ENCODE results near the gene CACNA2D4.
A peak's percentile ranks its signal among the peaks of the same experiment; 100 is the strongest.

Gene CACNA2D4

GRCh38 chr12:1795785-1796514 lies 122.5 kb downstream of the CACNA2D4 start:
- Histone ChIP-seq H3K36me3 (ENCODE audit: control insufficient read depth in 2 of 2, insufficient read depth in 2 of 2, low read length in 2 of 2) (no peaks in the 10 kb centered on the region), H3K4me3 (ENCODE audit: low read length in 2 of 2) (peak overlapping the region; percentile 88 to 90), H3K9me3 (ENCODE audit: control insufficient read depth in 2 of 2, low read length in 2 of 2) (no peaks in the 10 kb centered on the region), H3K4me1 (ENCODE audit: control insufficient read depth in 2 of 2, insufficient read depth in 2 of 2, low read length in 2 of 2) (peaks cover 8 to 15% of the 10 kb centered on the region in 2 donors), H3K9ac (ENCODE audit: low read depth in 1 of 2, low read length in 2 of 2) (peak overlapping the region; percentile 91 to 97), H3K27ac (ENCODE audit: low read depth in 2 of 2, low read length in 2 of 2) (peak overlapping the region; percentile 86 to 95), H3K27me3 (ENCODE audit: control insufficient read depth in 2 of 2, insufficient read depth in 2 of 2, low read length in 2 of 2) (no peaks in the 10 kb centered on the region)

DNA sequence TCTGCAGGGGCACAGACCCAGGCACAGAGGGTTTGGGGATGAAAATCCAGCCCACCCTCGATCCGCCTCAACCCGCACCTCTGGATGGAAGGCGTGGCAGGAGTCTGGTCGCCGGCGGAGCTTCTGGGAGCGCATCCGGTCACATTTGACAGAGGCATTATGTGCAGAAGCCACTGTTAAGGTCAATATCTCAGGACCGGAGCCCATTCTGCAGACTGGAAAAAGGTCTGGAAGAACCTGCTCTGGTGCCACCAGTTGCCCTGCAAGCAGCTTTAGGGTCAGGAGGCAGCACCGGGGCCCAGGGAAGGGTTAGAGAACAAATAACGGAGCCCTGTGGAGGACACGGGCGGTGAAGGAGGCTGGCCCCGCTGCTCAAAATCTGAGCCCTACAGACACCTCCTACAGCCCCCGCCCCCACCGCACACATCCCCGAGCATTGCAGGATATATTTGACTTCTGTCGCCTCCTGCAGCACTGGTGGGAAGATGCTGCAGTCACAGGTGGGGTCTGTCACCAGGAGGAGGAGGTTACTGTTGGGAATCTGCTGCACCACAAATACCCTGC lies 123.1 kb downstream of the CACNA2D4 start:
- H3K4me1 ChIP-seq (ENCODE audit: control insufficient read depth in 2 of 2, insufficient read depth in 2 of 2, low read length in 2 of 2): peaks cover 8 to 15% of the 10 kb centered on the region in 2 donors
- H3K9me3 ChIP-seq (ENCODE audit: control insufficient read depth in 2 of 2, low read length in 2 of 2): no peaks in the 10 kb centered on the region
- H3K4me3 ChIP-seq (ENCODE audit: low read length in 2 of 2): peak overlapping the region; percentile 22 to 55
- peak overlapping the region in 1 of 2 donors; percentile 62 for H3K9ac ChIP-seq (ENCODE audit: low read depth in 1 of 2, low read length in 2 of 2)
- H3K36me3 ChIP-seq (ENCODE audit: control insufficient read depth in 2 of 2, insufficient read depth in 2 of 2, low read length in 2 of 2): no peaks in the 10 kb centered on the region
- H3K27me3 ChIP-seq (ENCODE audit: control insufficient read depth in 2 of 2, insufficient read depth in 2 of 2, low read length in 2 of 2): no peaks in the 10 kb centered on the region
- H3K27ac ChIP-seq (ENCODE audit: low read depth in 2 of 2, low read length in 2 of 2): peak overlapping the region in 1 of 2 donors; percentile 95

DNA sequence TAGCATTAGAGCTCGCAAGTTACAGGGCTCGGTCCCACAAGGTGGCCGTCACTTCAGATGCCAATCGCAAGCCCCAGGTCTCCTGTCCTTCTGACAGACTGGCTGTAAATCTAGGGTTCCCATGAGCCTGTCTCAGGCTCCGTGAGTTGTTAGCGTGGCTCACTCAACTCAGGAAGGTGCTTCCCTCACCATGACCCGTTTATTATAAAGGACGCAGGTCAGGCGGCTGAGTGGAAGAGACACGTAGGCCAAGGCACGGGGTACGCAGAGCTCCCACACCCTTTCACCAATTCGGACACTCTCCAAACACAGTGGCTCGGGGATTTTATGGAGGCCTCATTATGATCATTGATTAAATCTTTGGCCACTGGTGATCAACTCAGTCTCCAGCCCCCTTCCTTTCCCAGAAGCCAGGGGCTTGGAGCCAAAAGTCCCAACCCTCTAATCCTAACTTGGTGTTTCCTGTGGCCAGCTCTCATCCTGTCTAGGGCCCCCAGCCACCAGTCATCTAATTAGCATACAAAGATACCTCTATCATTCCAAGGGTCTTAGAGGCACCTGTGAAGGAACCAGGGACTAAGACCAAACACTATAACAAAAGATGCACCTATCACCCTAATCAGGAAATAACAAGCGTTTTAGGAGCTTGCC lies 123.9 kb downstream of the CACNA2D4 start:
- Histone ChIP-seq H3K9ac (ENCODE audit: low read depth in 1 of 2, low read length in 2 of 2) (no peak overlapping the region), H3K27ac (ENCODE audit: low read depth in 2 of 2, low read length in 2 of 2) (no peak overlapping the region), H3K9me3 (ENCODE audit: control insufficient read depth in 2 of 2, low read length in 2 of 2) (no peaks in the 10 kb centered on the region), H3K4me1 (ENCODE audit: control insufficient read depth in 2 of 2, insufficient read depth in 2 of 2, low read length in 2 of 2) (peaks cover 8 to 15% of the 10 kb centered on the region in 2 donors), H3K4me3 (ENCODE audit: low read length in 2 of 2) (no peak overlapping the region), H3K27me3 (ENCODE audit: control insufficient read depth in 2 of 2, insufficient read depth in 2 of 2, low read length in 2 of 2) (no peaks in the 10 kb centered on the region), H3K36me3 (ENCODE audit: control insufficient read depth in 2 of 2, insufficient read depth in 2 of 2, low read length in 2 of 2) (no peaks in the 10 kb centered on the region)

DNA sequence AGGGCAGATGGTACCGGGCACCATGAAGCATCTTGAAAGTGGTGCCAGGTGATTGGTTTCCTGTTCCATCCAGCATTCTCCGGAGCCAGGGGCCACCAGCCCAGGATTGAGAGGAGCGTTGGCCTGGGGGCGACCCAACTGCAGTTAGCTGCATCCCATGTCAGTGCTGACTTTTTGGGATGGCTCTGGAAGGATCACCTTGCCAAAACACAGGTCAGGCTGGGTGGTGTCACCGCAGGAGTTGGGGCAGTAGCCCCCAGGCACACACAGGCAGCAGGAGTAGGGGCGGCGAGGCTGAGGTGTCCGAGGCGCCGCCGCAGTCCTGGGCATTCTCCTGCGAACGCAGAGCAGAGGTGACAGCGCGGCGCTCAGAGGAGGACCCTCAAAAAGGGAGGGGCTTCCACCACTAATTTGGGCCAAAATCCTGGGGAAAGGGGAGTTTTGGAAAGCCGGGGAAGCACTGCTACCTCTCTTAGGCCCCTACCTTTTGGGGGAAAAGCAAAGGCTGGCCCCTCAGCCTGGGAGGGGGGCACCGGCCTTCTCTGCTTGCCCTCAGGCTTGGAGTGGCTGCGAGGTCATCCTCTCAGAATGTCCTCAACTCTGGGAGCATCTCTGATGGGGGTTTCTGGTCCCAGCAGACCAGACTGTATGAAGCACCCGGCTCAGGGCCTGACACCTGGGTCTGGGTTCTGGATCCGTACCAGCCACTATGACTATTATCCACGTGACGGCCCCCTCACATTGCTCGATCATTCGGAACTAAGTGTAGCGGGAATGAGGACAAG lies 124.8 kb downstream of the CACNA2D4 start:
- no peak overlapping the region for H3K9ac ChIP-seq (ENCODE audit: low read depth in 1 of 2, low read length in 2 of 2)
- H3K9me3 ChIP-seq (ENCODE audit: control insufficient read depth in 2 of 2, low read length in 2 of 2): no peaks in the 10 kb centered on the region
- peaks cover 8 to 15% of the 10 kb centered on the region in 2 donors for H3K4me1 ChIP-seq (ENCODE audit: control insufficient read depth in 2 of 2, insufficient read depth in 2 of 2, low read length in 2 of 2)
- no peak overlapping the region for H3K4me3 ChIP-seq (ENCODE audit: low read length in 2 of 2)
- H3K36me3 ChIP-seq (ENCODE audit: control insufficient read depth in 2 of 2, insufficient read depth in 2 of 2, low read length in 2 of 2): no peaks in the 10 kb centered on the region
- H3K27ac ChIP-seq (ENCODE audit: low read depth in 2 of 2, low read length in 2 of 2): no peak overlapping the region
- no peaks in the 10 kb centered on the region for H3K27me3 ChIP-seq (ENCODE audit: control insufficient read depth in 2 of 2, insufficient read depth in 2 of 2, low read length in 2 of 2)

DNA sequence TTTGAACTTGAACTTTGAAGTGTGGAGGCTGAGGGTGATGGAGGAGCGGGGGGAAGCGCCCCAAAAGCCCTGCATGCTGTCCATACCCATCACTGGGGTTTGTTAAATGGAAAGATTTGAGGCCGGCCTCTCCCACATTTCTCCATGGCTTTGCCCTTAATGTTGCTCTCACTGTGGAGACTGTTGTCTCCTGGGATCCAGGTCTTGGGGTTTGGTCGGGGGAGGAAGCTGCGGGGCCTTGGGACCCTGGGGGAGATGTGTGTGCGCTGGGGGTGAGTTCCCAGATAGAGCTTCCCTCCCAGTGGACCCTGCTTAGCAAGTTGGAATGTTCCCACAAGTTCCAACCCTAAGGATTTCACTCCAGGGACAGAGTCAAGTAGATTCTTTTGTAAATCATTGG lies 126.0 kb downstream of the CACNA2D4 start:
- Histone ChIP-seq H3K9me3 (ENCODE audit: control insufficient read depth in 2 of 2, low read length in 2 of 2) (no peaks in the 10 kb centered on the region), H3K4me1 (ENCODE audit: control insufficient read depth in 2 of 2, insufficient read depth in 2 of 2, low read length in 2 of 2) (peaks cover 7 to 14% of the 10 kb centered on the region in 2 donors), H3K27me3 (ENCODE audit: control insufficient read depth in 2 of 2, insufficient read depth in 2 of 2, low read length in 2 of 2) (no peaks in the 10 kb centered on the region), H3K9ac (ENCODE audit: low read depth in 1 of 2, low read length in 2 of 2) (no peak overlapping the region), H3K4me3 (ENCODE audit: low read length in 2 of 2) (no peak overlapping the region), H3K27ac (ENCODE audit: low read depth in 2 of 2, low read length in 2 of 2) (no peak overlapping the region), H3K36me3 (ENCODE audit: control insufficient read depth in 2 of 2, insufficient read depth in 2 of 2, low read length in 2 of 2) (peaks cover 0 to 6% of the 10 kb centered on the region in 2 donors)

- Histone ChIP-seq H3K4me1 (ENCODE audit: control insufficient read depth in 2 of 2, insufficient read depth in 2 of 2, low read length in 2 of 2) (peaks cover 5 to 6% of the 10 kb centered on the region in 2 donors), H3K36me3 (ENCODE audit: control insufficient read depth in 2 of 2, insufficient read depth in 2 of 2, low read length in 2 of 2) (peaks cover 9 to 10% of the 10 kb centered on the region in 2 donors), H3K27ac (ENCODE audit: low read depth in 2 of 2, low read length in 2 of 2) (no peak overlapping the region), H3K9ac (ENCODE audit: low read depth in 1 of 2, low read length in 2 of 2) (no peak overlapping the region), H3K27me3 (ENCODE audit: control insufficient read depth in 2 of 2, insufficient read depth in 2 of 2, low read length in 2 of 2) (no peaks in the 10 kb centered on the region), H3K4me3 (ENCODE audit: low read length in 2 of 2) (no peak overlapping the region), H3K9me3 (ENCODE audit: control insufficient read depth in 2 of 2, low read length in 2 of 2) (no peaks in the 10 kb centered on the region)
Observed at GRCh38 chr12:1791104-1791841, 127.2 kb downstream of the CACNA2D4 start.

- Histone ChIP-seq H3K4me3 (ENCODE audit: low read length in 2 of 2) (no peak overlapping the region), H3K27ac (ENCODE audit: low read depth in 2 of 2, low read length in 2 of 2) (no peak overlapping the region), H3K9ac (ENCODE audit: low read depth in 1 of 2, low read length in 2 of 2) (no peak overlapping the region)
Observed at GRCh38 chr12:1790444-1790843, 128.0 kb downstream of the CACNA2D4 start.

DNA sequence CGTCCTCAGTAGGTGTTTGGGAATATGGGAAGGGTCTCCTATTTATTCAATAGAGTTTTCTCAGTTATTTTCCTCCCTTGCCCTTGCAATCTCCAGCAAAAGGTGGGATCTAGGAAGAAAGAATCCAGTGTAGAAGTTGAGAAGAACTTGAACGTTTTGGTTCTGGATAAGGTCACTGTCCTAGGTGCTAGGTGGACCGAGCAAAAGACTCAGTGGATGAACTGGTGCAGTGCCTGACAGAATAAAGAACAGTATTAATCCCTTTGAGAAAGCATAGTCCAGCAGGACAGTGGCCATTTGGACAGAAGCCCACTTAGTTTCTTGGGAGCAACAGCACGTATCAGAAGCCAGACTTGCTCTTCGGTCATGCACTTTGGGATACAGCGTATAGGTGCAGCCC lies 130.7 kb downstream of the CACNA2D4 start:
- Histone ChIP-seq H3K27me3 (ENCODE audit: control insufficient read depth in 2 of 2, insufficient read depth in 2 of 2, low read length in 2 of 2) (no peaks in the 10 kb centered on the region), H3K9me3 (ENCODE audit: control insufficient read depth in 2 of 2, low read length in 2 of 2) (no peaks in the 10 kb centered on the region), H3K4me1 (ENCODE audit: control insufficient read depth in 2 of 2, insufficient read depth in 2 of 2, low read length in 2 of 2) (no peaks in the 10 kb centered on the region), H3K27ac (ENCODE audit: low read depth in 2 of 2, low read length in 2 of 2) (no peak overlapping the region), H3K9ac (ENCODE audit: low read depth in 1 of 2, low read length in 2 of 2) (no peak overlapping the region), H3K4me3 (ENCODE audit: low read length in 2 of 2) (no peak overlapping the region), H3K36me3 (ENCODE audit: control insufficient read depth in 2 of 2, insufficient read depth in 2 of 2, low read length in 2 of 2) (peaks cover 36 to 38% of the 10 kb centered on the region in 2 donors)

More at GRCh38 chr12:1790444-1790843, 128.0 kb downstream of the CACNA2D4 start:
- H3K36me3 ChIP-seq (ENCODE audit: control insufficient read depth in 2 of 2, insufficient read depth in 2 of 2, low read length in 2 of 2): peaks cover 17 to 18% of the 10 kb centered on the region in 2 donors
- no peaks in the 10 kb centered on the region for H3K27me3 ChIP-seq (ENCODE audit: control insufficient read depth in 2 of 2, insufficient read depth in 2 of 2, low read length in 2 of 2)
- H3K4me1 ChIP-seq (ENCODE audit: control insufficient read depth in 2 of 2, insufficient read depth in 2 of 2, low read length in 2 of 2): peaks cover under 1% of the 10 kb centered on the region in 2 donors
- no peaks in the 10 kb centered on the region for H3K9me3 ChIP-seq (ENCODE audit: control insufficient read depth in 2 of 2, low read length in 2 of 2)

DNA sequence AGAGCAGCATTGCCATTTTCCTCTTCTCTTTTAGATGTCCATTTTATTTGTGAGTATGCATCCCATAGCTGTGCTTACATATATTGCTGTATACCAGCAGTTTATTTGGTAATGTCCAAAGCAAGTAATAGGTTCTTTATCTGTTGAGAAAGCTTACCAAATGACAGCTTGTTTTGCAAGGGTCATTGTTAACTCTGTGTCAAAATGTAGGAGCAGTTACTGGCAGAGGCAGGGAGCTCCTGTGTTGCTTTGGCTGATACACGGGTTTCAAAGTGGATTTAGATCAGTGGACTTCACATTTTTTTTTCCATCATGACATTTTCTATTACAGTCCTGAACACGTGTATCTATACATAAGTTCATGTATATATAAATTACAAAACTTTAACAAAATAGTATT lies 136.2 kb downstream of the CACNA2D4 start:
- Histone ChIP-seq H3K27ac (ENCODE audit: low read depth in 2 of 2, low read length in 2 of 2) (no peak overlapping the region), H3K4me3 (ENCODE audit: low read length in 2 of 2) (no peak overlapping the region), H3K27me3 (ENCODE audit: control insufficient read depth in 2 of 2, insufficient read depth in 2 of 2, low read length in 2 of 2) (no peaks in the 10 kb centered on the region), H3K9me3 (ENCODE audit: control insufficient read depth in 2 of 2, low read length in 2 of 2) (no peaks in the 10 kb centered on the region), H3K4me1 (ENCODE audit: control insufficient read depth in 2 of 2, insufficient read depth in 2 of 2, low read length in 2 of 2) (no peaks in the 10 kb centered on the region), H3K36me3 (ENCODE audit: control insufficient read depth in 2 of 2, insufficient read depth in 2 of 2, low read length in 2 of 2) (peaks cover 47 to 62% of the 10 kb centered on the region in 2 donors), H3K9ac (ENCODE audit: low read depth in 1 of 2, low read length in 2 of 2) (no peak overlapping the region)

Measured in mucosa of rectum (tissue), 2 donors.